ENCODE data around the gene ERGIC3. TPM values are rescaled to one million over a fixed set of nuclear protein-coding genes. Genes with fewer than 3 reads are reported as not detected.
A peak's percentile ranks its signal among the peaks of the same experiment; 100 is the strongest.

The ERGIC3 gene
- total RNA-seq, 1 donor, result 331 TPM

DNA sequence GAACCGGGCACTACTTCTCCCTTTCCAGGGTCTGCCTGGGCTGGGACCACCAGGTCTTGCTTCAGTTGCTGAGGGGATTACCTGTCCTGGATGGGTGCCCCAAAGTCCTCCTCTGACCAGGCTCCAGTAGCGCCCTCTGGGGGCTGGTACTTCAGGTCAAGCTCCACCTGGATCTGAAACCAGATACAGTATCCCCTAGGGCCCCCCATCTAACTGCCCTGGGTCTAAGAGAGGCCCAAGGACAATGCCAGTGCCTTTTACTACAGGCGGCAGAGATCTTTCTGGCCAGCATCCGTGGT, 62.5 kb downstream of the ERGIC3 start:
- TF ChIP-seq, protein P1, sequence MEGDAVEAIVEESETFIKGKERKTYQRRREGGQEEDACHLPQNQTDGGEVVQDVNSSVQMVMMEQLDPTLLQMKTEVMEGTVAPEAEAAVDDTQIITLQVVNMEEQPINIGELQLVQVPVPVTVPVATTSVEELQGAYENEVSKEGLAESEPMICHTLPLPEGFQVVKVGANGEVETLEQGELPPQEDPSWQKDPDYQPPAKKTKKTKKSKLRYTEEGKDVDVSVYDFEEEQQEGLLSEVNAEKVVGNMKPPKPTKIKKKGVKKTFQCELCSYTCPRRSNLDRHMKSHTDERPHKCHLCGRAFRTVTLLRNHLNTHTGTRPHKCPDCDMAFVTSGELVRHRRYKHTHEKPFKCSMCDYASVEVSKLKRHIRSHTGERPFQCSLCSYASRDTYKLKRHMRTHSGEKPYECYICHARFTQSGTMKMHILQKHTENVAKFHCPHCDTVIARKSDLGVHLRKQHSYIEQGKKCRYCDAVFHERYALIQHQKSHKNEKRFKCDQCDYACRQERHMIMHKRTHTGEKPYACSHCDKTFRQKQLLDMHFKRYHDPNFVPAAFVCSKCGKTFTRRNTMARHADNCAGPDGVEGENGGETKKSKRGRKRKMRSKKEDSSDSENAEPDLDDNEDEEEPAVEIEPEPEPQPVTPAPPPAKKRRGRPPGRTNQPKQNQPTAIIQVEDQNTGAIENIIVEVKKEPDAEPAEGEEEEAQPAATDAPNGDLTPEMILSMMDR (IDR thresholded peaks at IDR 0.05; ENCODE audit: insufficient read depth, low read length), result peak; percentile 19
- no peak for DNase-seq (ENCODE audit: low read depth)
- H3K4me3 ChIP-seq (ENCODE audit: low read depth, low read length), result no peak overlapping the region

DNA sequence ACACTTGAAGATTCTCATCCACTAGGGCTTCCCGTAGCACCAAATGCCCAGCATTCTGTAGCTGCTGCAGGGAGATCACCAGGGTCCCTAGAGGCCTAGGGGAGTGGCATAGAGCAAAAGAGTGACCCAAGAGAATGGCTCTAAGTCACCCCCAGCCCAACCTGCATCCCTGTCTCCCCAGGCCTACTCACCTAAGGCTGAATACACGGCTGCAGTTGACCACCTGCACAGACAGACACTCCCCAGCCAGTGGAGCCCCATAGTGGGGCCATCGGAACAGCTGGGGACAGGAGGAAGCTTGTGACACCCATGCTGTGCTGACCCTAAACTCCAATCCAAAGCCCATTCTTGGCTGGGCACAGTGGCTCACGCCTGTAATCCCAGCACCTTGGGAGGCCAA, 64.2 kb downstream of the ERGIC3 start:
- DNase-seq (ENCODE audit: low read depth), result no peak
- no peak overlapping the region for H3K4me3 ChIP-seq (ENCODE audit: low read depth, low read length)
- TF ChIP-seq, protein P1 (IDR thresholded peaks at IDR 0.05; ENCODE audit: insufficient read depth, low read length), result no peak

Small RNA genes within 50 kb of the gene (small RNA-seq; reads per million reads assigned to genes)
- not detected for gene RPL37P1

Other genes starting within 250 kb of the ERGIC3 start
- not detected in 2 replicates for gene FAM83C, start 249.7 kb upstream of the ERGIC3 start, total RNA-seq (ENCODE audit: low replicate concordance)
- gene UQCC1, start 130.1 kb upstream of the ERGIC3 start, total RNA-seq (ENCODE audit: low replicate concordance), result 24.4 and 26.9 TPM in 2 replicates
- gene GDF5, start 103.8 kb upstream of the ERGIC3 start, total RNA-seq (ENCODE audit: low replicate concordance), result 4.8 and 27.6 TPM in 2 replicates
- 22.0 and 66.7 TPM in 2 replicates for gene CEP250, start 86.5 kb upstream of the ERGIC3 start, total RNA-seq (ENCODE audit: low replicate concordance)
- not detected in 2 replicates for gene C20orf173, start 12.4 kb upstream of the ERGIC3 start, total RNA-seq (ENCODE audit: low replicate concordance)
- gene SPAG4, start 73.8 kb downstream of the ERGIC3 start, total RNA-seq (ENCODE audit: low replicate concordance), result 2.2 and 4.7 TPM in 2 replicates
- 127 and 154 TPM in 2 replicates for gene CPNE1, start 122.8 kb downstream of the ERGIC3 start, total RNA-seq (ENCODE audit: low replicate concordance)
- gene RBM12, start 122.8 kb downstream of the ERGIC3 start, total RNA-seq (ENCODE audit: low replicate concordance), result 49.0 and 65.4 TPM in 2 replicates
- gene NFS1, start 157.3 kb downstream of the ERGIC3 start, total RNA-seq (ENCODE audit: low replicate concordance), result 5.3 and 19.9 TPM in 2 replicates
- 164 and 214 TPM in 2 replicates for gene ROMO1, start 157.3 kb downstream of the ERGIC3 start, total RNA-seq (ENCODE audit: low replicate concordance)
- gene RBM39, start 200.2 kb downstream of the ERGIC3 start, total RNA-seq (ENCODE audit: low replicate concordance), result 236 and 510 TPM in 2 replicates
- 28.5 and 30.9 TPM in 2 replicates for gene PHF20, start 229.9 kb downstream of the ERGIC3 start, total RNA-seq (ENCODE audit: low replicate concordance)

All from fibroblast of the aortic adventitia (primary cell).